OCI-LY1 (cell line): Measurements from ENCODE around the gene SIN3A.

Source experiments
- H2AFZ ChIP-seq: fragments of 200-600 bp; sonication (generic), shearing (Covaris generic); 2 replicates; pipeline ENCODE4 v1.6.0; 2014; ENCODE audit warnings: antibody characterized with exemption, mild to moderate bottlenecking, low read length
- H3F3A ChIP-seq: fragments of 200-600 bp; sonication (generic), shearing (Covaris generic); 2 replicates; pipeline ENCODE4 v1.6.0; 2014; ENCODE audit warnings: mild to moderate bottlenecking, antibody characterized with exemption, low read length, moderate library complexity; ENCODE audit not compliant: insufficient read depth
- H3K27ac ChIP-seq: fragments of 200-600 bp; sonication (generic); 2 replicates; pipeline ENCODE4 v1.5.1; 2014; ENCODE audit warnings: low read length, mixed run types, mild to moderate bottlenecking, low read depth; ENCODE audit not compliant: poor library complexity, severe bottlenecking
- H3K27me3 ChIP-seq: fragments of 200-600 bp; sonication (generic); 2 replicates; pipeline ENCODE4 v1.6.0; 2014; ENCODE audit warnings: antibody characterized with exemption, mild to moderate bottlenecking, low read length, moderate library complexity; ENCODE audit not compliant: insufficient read depth
- H3K36me3 ChIP-seq: fragments of 200-600 bp; sonication (generic); 2 replicates; pipeline ENCODE4 v1.6.1; 2014; ENCODE audit warnings: mild to moderate bottlenecking, antibody characterized with exemption, low read length, moderate library complexity, mixed read lengths; ENCODE audit not compliant: insufficient read depth
- H3K4me1 ChIP-seq: fragments of 200-600 bp; sonication (generic); 2 replicates; pipeline ENCODE4 v1.5.1; 2014; ENCODE audit warnings: mild to moderate bottlenecking, low read length, moderate library complexity; ENCODE audit not compliant: insufficient read depth, severe bottlenecking
- H3K4me2 ChIP-seq: fragments of 200-600 bp; sonication (generic), shearing (Covaris generic); 2 replicates; pipeline ENCODE4 v1.6.1; 2014; ENCODE audit warnings: low read length
- H3K4me3 ChIP-seq: fragments of 200-600 bp; sonication (generic); 2 replicates; pipeline ENCODE4 v1.5.1; 2014; ENCODE audit warnings: low read length, low read depth, mild to moderate bottlenecking, mixed read lengths; ENCODE audit not compliant: poor library complexity, severe bottlenecking
- H3K79me2 ChIP-seq: fragments of 200-600 bp; shearing (Covaris generic); 2 replicates; pipeline ENCODE4 v1.6.1; 2016; ENCODE audit warnings: mixed run types, low read length, mixed read lengths; ENCODE audit not compliant: insufficient read depth
- H3K9ac ChIP-seq: fragments of 200-600 bp; sonication (generic), shearing (Covaris generic); 2 replicates; pipeline ENCODE4 v1.6.1; 2014; ENCODE audit warnings: mild to moderate bottlenecking, low read length, mixed read lengths
- H3K9me2 ChIP-seq: fragments of 200-600 bp; sonication (generic), shearing (Covaris generic); 2 replicates; pipeline ENCODE4 v1.6.1; 2014; ENCODE audit warnings: low read depth, mild to moderate bottlenecking, low read length, mixed read lengths
- H3K9me3 ChIP-seq: fragments of 200-600 bp; shearing (Covaris generic); 2 replicates; pipeline ENCODE4 v1.6.1; 2014; ENCODE audit warnings: low read length, mixed read lengths
- H4K20me1 ChIP-seq: fragments of 200-600 bp; sonication (generic), shearing (Covaris generic); 2 replicates; pipeline ENCODE4 v1.6.0; 2016; ENCODE audit warnings: mild to moderate bottlenecking, low read length; ENCODE audit not compliant: insufficient read depth
- CTCF ChIP-seq: fragments of 200-600 bp; sonication (generic), shearing (Covaris generic); IDR thresholded peaks from 2 replicates; pipeline ENCODE4 v1.5.1; 2017; ENCODE audit warnings: mild to moderate bottlenecking, antibody characterized with exemption, low read length, moderate library complexity, mixed read lengths
- EZH2 ChIP-seq: fragments of 200-600 bp; sonication (generic), shearing (Covaris generic); IDR thresholded peaks from 2 replicates; pipeline ENCODE4 v1.8.0; 2017; ENCODE audit warnings: borderline replicate concordance, mixed run types, mild to moderate bottlenecking, antibody characterized with exemption, low read length, moderate library complexity, mixed read lengths

SIN3A gene

GRCh38 chr15:75369897-75370581, 81.5 kb downstream of the SIN3A start:
- Histone ChIP-seq H3K9ac (no peak overlapping the region), H3K27ac (no peak overlapping the region), H3K9me2 (no peaks in the 10 kb centered on the region), H3K4me2 (peak overlapping the region; percentile 97; the same call in 1 of the 2 replicates), H3K9me3 (no peaks in the 10 kb centered on the region), H3F3A (no peaks in the 10 kb centered on the region), H3K4me1 (peaks cover 21% of the 10 kb centered on the region), H3K36me3 (peaks cover 50% of the 10 kb centered on the region), H2AFZ (no peak overlapping the region), H3K4me3 (no peak overlapping the region), H3K79me2 (no peaks in the 10 kb centered on the region), H4K20me1 (no peaks in the 10 kb centered on the region), H3K27me3 (no peaks in the 10 kb centered on the region)
- TF ChIP-seq CTCF = no peak
- TF ChIP-seq EZH2 = no peak

- no peaks in the 10 kb centered on the region for H3K9me3 ChIP-seq
- no peak for TF ChIP-seq EZH2
- 0 out of 2 replicates have a peak, but pooled peaks have one; percentile 9 for TF ChIP-seq CTCF
- no peaks in the 10 kb centered on the region for H3F3A ChIP-seq
- no peak overlapping the region for H2AFZ ChIP-seq
- peaks cover 21% of the 10 kb centered on the region for H3K4me1 ChIP-seq
- H3K27ac ChIP-seq = peak overlapping the region; percentile 87
- H3K9ac ChIP-seq = peak overlapping the region; percentile 92
- H3K36me3 ChIP-seq = peaks cover 37% of the 10 kb centered on the region
- H3K4me3 ChIP-seq = peak overlapping the region; percentile 84
- no peaks in the 10 kb centered on the region for H3K9me2 ChIP-seq
- H3K4me2 ChIP-seq = peak overlapping the region; percentile 97
- H4K20me1 ChIP-seq = no peaks in the 10 kb centered on the region
- H3K27me3 ChIP-seq = no peaks in the 10 kb centered on the region
- H3K79me2 ChIP-seq = no peaks in the 10 kb centered on the region
These were observed 82.7 kb downstream of the SIN3A start for GRCh38 chr15:75368689-75369239.

- peaks cover 32% of the 10 kb centered on the region for H3K36me3 ChIP-seq
- H3K4me1 ChIP-seq = peaks cover 21% of the 10 kb centered on the region
- no peak within 1 kb of the TSS for H2AFZ ChIP-seq
- H3K4me2 ChIP-seq = peak within 1 kb of the TSS; percentile 97
- no peaks in the 10 kb centered on the region for H4K20me1 ChIP-seq
- TF ChIP-seq EZH2 (no peak), CTCF (peak; percentile 79)
- no peaks in the 10 kb centered on the region for H3K9me3 ChIP-seq
- H3K9me2 ChIP-seq = no peaks in the 10 kb centered on the region
- H3K9ac ChIP-seq = peak within 1 kb of the TSS; percentile 92
- peak within 1 kb of the TSS; percentile 87 for H3K27ac ChIP-seq
- no peaks in the 10 kb centered on the region for H3K79me2 ChIP-seq
- no peaks in the 10 kb centered on the region for H3K27me3 ChIP-seq
- peak within 1 kb of the TSS; percentile 84 for H3K4me3 ChIP-seq
- H3F3A ChIP-seq = no peaks in the 10 kb centered on the region
These were observed 83.4 kb downstream of the SIN3A start, which contains the start of gene MAN2C1 for GRCh38 chr15:75367913-75368688. Gene MAN2C1, minus strand, starts transcription at chr15:75368607. Its CDS starts 24 bp downstream, at chr15:75368583.
